Endothelial cell (in vitro differentiated cells): ENCODE data around the gene CHD5. TPM values are rescaled to one million over a fixed set of nuclear protein-coding genes. Genes with fewer than 3 reads are reported as not detected.

Source experiments
- DNase-seq: peaks from one replicate; pipeline ENCODE4 v3.0.0; 2021; ENCODE audit warnings: low spot score
- H3K27ac Mint-ChIP-seq: one replicate; pipeline ENCODE4 v1.8.0; 2021; ENCODE audit warnings: mixed read lengths, inconsistent platforms; ENCODE audit not compliant: unreplicated experiment
- H3K27me3 Mint-ChIP-seq: one replicate; pipeline ENCODE4 v1.8.0; 2021; ENCODE audit warnings: mild to moderate bottlenecking, moderate library complexity, mixed read lengths, inconsistent platforms; ENCODE audit not compliant: unreplicated experiment
- H3K36me3 Mint-ChIP-seq: one replicate; pipeline ENCODE4 v1.8.0; 2021; ENCODE audit warnings: mild to moderate bottlenecking, low read depth, mixed read lengths, inconsistent platforms; ENCODE audit not compliant: unreplicated experiment
- H3K4me1 Mint-ChIP-seq: one replicate; pipeline ENCODE4 v1.8.0; 2021; ENCODE audit warnings: mild to moderate bottlenecking, mixed read lengths, inconsistent platforms; ENCODE audit not compliant: unreplicated experiment
- H3K4me3 Mint-ChIP-seq: one replicate; pipeline ENCODE4 v1.8.0; 2021; ENCODE audit warnings: mild to moderate bottlenecking, mixed read lengths, inconsistent platforms; ENCODE audit not compliant: unreplicated experiment
- H3K9me3 Mint-ChIP-seq: one replicate; pipeline ENCODE4 v1.8.0; 2021; ENCODE audit warnings: mixed read lengths, inconsistent platforms; ENCODE audit not compliant: unreplicated experiment
- CTCF ChIP-seq: fragments of 200-600 bp; sonication (generic); IDR thresholded peaks from one replicate; pipeline ENCODE4 v1.5.0; 2021; ENCODE audit warnings: antibody characterized with exemption; ENCODE audit not compliant: unreplicated experiment
- total RNA-seq: library from RNA; stranded (reverse); fragmentation: NEBNext Ultra II Directional; extraction: Animal tissue kit (Norgen Biotek cat#: 25700); gene quantifications from one replicate; pipeline ENCODE4 v1.2.1, GENCODE V29; 2021; ENCODE audit not compliant: unreplicated experiment

Gene CHD5
- total RNA-seq, 1 donor from 2014 or later, result 0.15 TPM

DNA sequence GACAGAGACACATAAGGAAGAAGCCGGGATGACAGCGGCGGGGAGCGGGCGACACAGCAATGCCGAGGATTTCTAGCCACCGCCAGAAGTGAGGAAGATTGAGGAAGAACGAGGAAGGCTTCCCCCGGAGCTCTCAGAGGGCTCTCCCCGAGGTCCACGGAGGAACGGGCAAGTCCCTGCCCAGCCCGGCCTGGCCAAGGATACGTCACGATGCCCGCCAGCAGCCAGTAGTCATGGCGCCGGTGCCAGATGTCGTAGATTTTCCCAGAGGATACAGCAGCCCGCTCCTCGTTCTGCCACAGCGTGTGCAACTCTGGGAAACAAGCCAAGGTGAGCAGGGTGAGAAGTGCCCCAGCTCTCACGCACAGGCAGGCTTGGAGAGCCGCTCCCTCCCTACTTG is 68.5 kb downstream of the CHD5 start:
- Mint-ChIP-seq H3K4me3 (no peak overlapping the region), H3K9me3 (no peaks in the 10 kb centered on the region), H3K36me3 (no peaks in the 10 kb centered on the region), H3K4me1 (peaks cover 5% of the 10 kb centered on the region), H3K27ac (no peak overlapping the region), H3K27me3 (peaks cover 8% of the 10 kb centered on the region)
- no peak for TF ChIP-seq CTCF
- no peak for DNase-seq

DNA sequence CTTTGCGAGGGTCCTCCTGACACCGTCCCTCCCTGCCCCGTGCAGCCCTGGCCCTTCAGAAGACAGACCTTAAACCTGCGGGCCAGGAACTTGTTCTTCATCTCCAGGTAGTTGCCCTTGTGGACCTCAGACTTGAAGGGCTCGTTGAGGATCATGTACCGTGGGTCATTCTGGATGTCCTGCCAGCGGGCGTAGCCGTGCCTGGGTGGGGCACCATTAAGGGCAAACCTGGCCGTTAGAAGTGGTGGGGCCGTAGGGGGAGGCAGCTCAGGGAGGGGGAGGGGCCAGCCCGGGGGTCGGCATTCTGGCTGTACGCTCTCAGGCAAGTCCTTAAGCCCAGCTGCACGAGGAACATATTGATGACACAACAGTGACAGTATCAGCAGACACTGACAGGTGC is 69.8 kb downstream of the CHD5 start:
- no peak for DNase-seq
- Mint-ChIP-seq H3K27me3 (peaks cover 8% of the 10 kb centered on the region), H3K27ac (no peak overlapping the region), H3K4me3 (no peak overlapping the region), H3K9me3 (no peaks in the 10 kb centered on the region), H3K36me3 (no peaks in the 10 kb centered on the region), H3K4me1 (peaks cover 5% of the 10 kb centered on the region)
- no peak for TF ChIP-seq CTCF

DNA sequence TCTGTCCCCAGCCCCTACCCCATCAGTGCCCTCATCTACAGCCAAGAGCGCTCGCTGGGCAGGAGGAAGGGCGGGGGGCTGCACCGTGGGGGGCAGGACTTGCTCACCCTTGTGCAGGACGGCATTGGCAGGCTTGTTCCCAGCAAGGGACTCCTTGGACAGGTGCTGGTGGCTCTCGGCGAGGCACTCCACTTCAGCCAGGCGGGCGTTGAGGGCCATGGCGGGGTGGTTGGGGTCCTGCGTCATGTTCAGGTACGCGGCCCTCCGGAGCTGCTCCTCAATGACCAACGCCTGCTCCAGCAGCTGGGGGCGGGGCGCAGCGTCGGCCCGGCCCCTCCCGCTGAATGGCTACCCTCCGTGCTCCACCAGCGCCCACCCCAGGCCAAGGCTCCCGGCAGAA is 70.4 kb downstream of the CHD5 start:
- Mint-ChIP-seq H3K36me3 (no peaks in the 10 kb centered on the region), H3K27ac (no peak overlapping the region), H3K4me3 (no peak overlapping the region), H3K9me3 (no peaks in the 10 kb centered on the region), H3K27me3 (peaks cover 10% of the 10 kb centered on the region), H3K4me1 (peaks cover 5% of the 10 kb centered on the region)
- no peak for DNase-seq
- TF ChIP-seq CTCF, result no peak

DNA sequence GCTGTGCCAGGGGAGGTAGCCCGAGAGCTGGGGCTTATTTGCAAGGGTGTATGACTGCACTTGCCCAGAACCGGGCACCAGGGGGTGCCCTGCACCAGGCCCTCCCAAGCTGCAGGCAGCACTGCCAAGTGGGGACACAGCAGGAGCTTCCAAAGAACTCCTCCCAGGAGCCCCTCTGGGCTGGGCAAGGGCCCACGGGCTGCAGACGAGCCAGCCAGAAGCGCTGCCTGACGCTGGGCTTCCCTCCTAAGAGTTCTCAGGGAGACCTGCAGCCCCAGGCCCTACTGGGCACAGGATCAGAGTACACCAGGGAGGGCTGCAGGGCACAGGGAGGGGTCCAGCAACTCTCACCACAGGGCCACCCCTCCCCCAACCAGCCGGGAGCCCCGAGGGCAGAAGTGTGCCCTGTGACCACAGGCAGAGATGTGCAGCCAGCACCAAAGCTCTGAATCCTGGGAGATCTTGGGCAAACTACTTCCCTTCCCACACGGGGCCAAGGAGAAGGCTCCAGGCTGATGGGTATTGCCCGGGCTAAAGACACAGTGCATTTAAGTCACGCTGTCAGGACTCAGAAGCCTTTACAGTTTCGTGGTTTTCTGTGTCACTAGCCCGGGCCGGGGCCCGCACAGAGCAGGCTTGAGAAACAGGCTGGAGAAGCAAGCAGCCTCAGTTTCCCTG is 71.0 kb downstream of the CHD5 start:
- no peak for TF ChIP-seq CTCF
- Mint-ChIP-seq H3K9me3 (no peaks in the 10 kb centered on the region), H3K27me3 (peaks cover 10% of the 10 kb centered on the region)

GRCh38 chr1:6108476-6108875 is 71.6 kb downstream of the CHD5 start:
- no peak for TF ChIP-seq CTCF
- no peak overlapping the region for H3K27ac Mint-ChIP-seq
- H3K9me3 Mint-ChIP-seq, result no peaks in the 10 kb centered on the region
- H3K36me3 Mint-ChIP-seq, result no peaks in the 10 kb centered on the region
- peaks cover 10% of the 10 kb centered on the region for H3K27me3 Mint-ChIP-seq
- no peak overlapping the region for H3K4me3 Mint-ChIP-seq
- no peak for DNase-seq
- H3K4me1 Mint-ChIP-seq, result peaks cover 4% of the 10 kb centered on the region

More for the DNA sequence above, 71.0 kb downstream of the CHD5 start:
- H3K4me3 Mint-ChIP-seq, result no peak overlapping the region
- peaks cover 5% of the 10 kb centered on the region for H3K4me1 Mint-ChIP-seq
- peak; percentile 42 for DNase-seq
- H3K36me3 Mint-ChIP-seq, result no peaks in the 10 kb centered on the region
- no peak overlapping the region for H3K27ac Mint-ChIP-seq
